ENCODE measurements around the gene RGMA.

DNA sequence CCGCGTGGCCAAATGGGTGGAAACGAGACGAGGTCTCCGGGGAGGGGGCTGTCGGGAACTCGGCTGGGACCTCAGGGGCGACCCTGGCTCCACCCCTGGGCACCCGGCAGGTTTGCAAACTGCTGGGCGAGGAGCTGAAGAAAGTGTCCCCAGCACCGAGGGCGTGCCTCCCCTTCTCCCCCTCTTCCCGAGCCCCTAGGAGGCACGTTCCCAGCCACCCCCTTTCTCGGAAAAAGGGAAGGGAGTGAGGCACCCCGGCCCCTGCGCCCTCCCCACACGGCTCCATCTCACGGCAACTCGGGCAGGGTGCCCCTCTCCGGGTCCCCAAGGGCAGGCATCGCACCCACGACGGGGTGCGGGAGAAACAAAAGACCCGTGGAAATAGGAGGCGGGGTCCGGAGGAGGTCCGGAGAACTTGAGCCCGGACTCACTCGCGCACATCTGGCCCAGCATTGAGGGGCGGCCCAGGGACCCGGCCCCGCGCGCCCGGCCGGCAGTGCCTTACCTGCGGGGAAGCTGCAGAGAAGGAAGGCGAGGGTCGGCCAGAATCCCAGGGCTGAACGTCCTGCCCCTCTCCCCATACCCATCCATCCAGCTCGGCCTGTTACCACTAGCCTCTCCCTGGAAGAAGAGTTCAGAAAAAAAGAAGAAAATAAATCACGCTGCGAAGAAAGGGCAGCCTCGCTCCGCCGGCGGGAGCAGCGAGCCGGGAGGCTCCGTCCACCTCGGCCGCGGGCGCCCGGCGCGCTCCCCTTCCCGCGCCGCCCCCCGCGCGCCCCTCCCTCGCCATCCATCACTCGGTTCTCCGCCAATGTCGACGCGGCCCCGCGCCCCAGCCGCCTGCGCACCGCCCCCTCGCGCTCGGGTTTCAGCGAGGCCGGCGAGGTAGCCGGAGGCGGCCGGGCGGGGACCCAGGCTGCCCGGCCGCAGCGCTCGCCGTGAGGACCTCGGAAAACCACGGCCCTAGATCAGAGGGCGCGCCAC is 16.3 kb downstream of the RGMA start:
- TF ChIP-seq, protein P1, sequence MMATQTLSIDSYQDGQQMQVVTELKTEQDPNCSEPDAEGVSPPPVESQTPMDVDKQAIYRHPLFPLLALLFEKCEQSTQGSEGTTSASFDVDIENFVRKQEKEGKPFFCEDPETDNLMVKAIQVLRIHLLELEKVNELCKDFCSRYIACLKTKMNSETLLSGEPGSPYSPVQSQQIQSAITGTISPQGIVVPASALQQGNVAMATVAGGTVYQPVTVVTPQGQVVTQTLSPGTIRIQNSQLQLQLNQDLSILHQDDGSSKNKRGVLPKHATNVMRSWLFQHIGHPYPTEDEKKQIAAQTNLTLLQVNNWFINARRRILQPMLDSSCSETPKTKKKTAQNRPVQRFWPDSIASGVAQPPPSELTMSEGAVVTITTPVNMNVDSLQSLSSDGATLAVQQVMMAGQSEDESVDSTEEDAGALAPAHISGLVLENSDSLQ (IDR thresholded peaks at IDR 0.05): peak; percentile 81
- TF ChIP-seq SP1 (IDR thresholded peaks at IDR 0.05) (no peak), FOXK2 (IDR thresholded peaks at IDR 0.05) (no peak), LEF1 (IDR thresholded peaks at IDR 0.05; ENCODE audit: borderline replicate concordance) (no peak), FOXA1 (IDR thresholded peaks at IDR 0.05) (no peak), BHLHE40 (IDR thresholded peaks at IDR 0.05; ENCODE audit: borderline replicate concordance) (no peak), TARDBP (IDR thresholded peaks at IDR 0.05) (no peak), L3MBTL2 (conservative IDR thresholded peaks at IDR 0.05) (peak; percentile 37; the same call in 1 of the 2 replicates)

Measured in HEK293T (cell line).